SKM-1 (cell line): ENCODE data around the gene IL32.
"Not testable (repeated sequence)": the region's sequence is repeated elsewhere in the genome, so short reads cannot be mapped to it uniquely, and the experiment has no call there.

Experiments used
- DNase-seq: peaks from one replicate; lab custom pipeline; 2025; ENCODE audit not compliant: unreplicated experiment; lab: John Stamatoyannopoulos, UW

Gene IL32

GRCh38 chr16:3069146-3069545 lies 3.7 kb downstream of the IL32 start:
- not testable (repeated sequence) for DNase-seq

DNA sequence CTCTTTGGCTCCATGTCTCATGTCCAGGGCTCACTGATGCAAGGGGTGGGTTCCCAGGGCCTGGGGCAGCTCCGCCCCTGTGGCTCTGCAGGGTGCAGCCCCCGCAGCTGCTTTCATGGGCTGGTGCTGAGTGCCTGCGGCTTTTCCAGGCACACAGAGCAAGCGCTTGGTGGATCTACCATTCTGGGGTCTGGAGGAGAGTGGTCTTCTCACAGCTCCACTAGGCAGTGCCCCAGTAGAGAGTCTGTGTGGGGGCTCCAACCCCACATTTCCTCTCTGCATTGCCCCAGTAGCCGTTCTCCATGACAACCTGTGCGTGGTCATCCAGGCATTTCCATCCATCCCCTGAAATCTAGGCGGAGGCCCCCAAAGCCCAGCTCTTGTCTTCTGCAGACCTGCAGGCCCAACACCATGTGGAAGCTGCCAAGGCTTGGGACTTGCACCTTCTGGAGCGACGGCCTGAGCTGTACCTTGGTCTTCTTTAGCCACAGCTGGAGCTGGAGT lies 5.2 kb downstream of the IL32 start:
- DNase-seq = no peak

- no peak for DNase-seq
These were observed 6.2 kb downstream of the IL32 start for GRCh38 chr16:3071655-3072054.

GRCh38 chr16:3072148-3072547 lies 6.7 kb downstream of the IL32 start:
- not testable (repeated sequence) for DNase-seq

- DNase-seq = not testable (repeated sequence)
These were observed 7.3 kb downstream of the IL32 start for GRCh38 chr16:3072576-3073263.

DNA sequence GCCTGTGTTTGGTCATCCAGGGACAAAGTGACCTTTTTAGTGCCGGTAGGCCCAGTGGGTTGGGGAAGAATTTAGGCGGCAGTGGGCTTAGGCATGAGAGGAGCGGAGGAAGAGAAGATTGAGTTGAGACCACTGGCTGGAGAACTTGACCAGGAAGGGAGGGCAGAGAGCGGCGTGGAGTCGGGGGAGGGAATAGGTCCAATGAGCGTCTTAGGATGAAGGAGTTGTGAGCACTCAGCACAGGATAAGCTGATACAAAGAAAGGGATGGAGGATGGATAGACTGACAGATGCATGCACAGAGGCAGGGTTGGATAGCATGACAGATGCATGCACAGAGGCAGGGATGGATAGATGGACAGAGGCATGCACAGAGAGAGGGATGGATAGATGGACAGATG lies 8.0 kb downstream of the IL32 start:
- no peak for DNase-seq

DNA sequence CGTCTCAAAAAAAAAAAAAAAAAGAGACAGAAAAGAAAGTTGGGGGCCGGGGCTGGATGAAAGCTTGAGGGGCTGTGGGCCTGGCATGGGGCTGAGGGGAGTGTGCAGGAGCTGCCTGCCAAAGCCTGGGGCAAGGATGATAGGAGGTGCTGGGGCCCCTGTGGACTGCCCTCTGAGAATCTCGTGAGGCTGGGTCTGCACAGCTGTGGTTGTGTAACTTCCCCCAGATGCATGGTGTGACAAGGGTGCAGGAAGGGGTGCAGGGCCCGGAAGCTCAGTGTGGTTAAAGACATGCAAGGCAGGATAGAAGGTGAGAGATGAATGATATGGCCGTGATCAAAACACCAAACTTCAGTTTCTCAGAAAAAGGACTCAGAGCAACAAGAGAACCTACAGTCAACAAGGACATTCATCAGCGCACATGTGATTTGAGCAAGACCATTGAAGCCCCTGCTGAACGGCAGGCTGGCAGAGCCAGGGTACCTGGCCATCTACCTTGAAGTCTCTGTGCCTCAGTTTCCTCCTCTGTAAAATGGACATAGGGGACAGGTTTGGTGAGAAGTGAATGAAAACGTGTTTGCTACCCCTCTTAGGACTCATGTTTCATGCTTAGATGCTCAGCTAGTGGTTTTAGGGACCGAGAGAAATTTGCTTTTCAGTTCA lies 9.6 kb downstream of the IL32 start:
- peak; percentile 70 for DNase-seq

- no peak for DNase-seq
These were observed 10.1 kb downstream of the IL32 start for GRCh38 chr16:3075523-3075915.

DNA sequence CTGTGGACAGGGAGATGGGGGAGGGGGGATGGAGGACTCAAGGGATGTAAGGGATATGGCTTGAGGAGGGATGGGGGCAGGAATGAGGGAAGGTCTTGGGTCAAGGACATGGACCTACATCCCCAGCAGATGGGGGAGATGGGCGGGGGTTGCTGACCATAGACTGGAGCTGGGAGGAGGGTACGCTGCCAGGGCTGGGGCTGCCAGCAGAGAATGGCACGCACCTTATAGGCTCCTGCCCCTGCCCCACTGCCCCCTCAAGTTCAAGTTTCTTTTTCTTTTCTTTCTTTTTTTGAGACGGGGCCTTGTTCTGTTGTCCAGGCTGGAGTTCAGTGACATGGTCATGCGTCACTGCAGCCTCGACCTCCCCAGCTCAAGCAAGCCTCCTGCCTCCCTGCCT lies 10.5 kb downstream of the IL32 start:
- DNase-seq = not testable (repeated sequence)

DNA sequence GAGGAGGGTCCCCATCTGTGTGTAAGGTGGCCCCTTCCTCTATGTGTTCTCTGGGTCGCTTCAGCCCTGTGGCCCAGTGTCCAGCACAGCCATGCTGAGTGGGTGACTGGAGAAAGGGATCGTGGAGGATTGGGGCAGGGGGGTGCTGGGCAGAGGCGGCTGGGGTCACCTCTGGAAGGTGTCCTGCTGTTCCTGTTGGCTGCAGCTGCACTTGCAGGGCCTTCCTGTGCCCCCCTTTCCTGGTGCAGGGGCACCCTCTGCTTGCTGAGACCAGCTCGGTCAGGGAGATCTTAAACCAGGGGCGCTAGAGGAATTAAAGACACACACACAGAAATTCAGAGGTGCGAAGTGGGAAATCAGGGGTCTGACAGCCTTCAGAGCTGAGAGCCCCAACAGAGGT lies 11.1 kb downstream of the IL32 start:
- no peak for DNase-seq

DNA sequence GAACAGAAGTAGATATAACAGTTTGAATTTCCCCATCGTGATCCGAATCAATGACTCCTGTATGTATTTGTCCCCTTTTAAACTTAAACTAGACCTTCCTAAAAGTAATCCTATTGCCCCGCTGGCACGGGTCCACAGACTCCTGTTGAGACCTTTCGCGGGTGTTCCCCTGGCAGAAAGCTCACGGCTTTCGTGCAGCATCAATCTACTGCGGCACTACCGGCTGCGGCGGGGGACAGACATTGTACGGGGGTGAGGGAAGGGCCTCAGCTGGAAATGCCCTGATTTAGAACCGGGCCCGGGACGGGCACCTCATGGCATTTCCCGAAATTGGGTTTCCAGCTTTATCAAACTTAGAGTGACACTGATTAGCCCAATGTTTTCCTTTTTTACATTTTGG lies 14.6 kb downstream of the IL32 start:
- DNase-seq = no peak

GRCh38 chr16:3081957-3082356 lies 16.5 kb downstream of the IL32 start:
- not testable (repeated sequence) for DNase-seq

- not testable (repeated sequence) for DNase-seq
These were observed 18.0 kb downstream of the IL32 start for GRCh38 chr16:3083408-3083807.

DNA sequence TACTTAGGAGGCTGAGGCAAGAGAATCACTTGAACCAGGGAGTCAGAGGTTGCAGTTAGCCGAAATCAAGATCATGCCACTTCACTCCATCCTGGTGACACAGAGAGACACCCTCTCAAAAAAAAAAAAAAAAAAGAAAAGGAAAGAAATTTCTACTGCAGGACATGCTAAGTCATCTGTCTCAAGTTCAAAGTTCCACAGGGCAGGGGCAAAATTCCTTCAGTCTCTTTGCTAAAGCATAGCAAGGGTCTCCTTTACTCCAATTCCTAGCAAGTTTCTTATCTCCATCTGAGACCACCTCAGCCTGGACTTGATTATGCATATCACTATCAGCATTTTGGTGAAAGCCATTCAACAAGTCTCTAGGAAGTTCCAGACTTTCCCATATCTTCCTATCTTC lies 19.1 kb downstream of the IL32 start:
- no peak for DNase-seq

- DNase-seq = no peak
These were observed 19.7 kb downstream of the IL32 start for GRCh38 chr16:3084969-3085670.

DNA sequence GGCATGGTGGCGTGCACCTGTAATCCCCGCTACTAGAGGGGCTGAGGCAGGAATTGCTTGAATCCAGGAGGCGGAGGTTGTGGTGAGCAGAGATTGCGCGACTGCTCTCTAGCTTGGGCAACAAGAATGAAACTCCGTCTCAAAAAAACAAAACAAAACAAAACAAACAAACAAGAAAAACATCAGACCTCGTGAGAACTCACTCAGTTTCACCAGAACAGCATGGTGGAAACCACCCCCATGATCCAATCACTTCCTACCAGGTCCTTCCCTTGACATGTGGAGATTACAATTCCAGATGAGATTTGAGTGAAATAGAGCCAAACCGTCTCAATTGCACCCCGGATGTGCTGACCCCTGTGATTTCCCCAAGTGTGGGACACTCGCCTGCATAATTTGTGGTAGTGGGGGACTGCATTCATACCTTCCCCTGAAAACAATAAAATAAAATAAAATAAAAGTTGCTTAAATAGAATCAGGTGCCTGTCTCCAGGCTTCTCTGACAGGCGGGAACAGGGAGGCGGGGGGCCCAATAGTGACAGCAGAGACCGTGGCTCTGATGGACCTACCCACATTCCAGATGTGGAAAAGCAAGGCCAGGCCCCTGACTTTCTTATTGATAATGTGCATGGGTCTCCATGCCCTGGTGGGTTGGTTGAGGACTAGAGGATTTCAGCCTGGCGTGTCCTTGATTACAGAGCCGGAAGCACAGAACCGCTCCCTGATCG lies 20.6 kb downstream of the IL32 start:
- no peak for DNase-seq

DNA sequence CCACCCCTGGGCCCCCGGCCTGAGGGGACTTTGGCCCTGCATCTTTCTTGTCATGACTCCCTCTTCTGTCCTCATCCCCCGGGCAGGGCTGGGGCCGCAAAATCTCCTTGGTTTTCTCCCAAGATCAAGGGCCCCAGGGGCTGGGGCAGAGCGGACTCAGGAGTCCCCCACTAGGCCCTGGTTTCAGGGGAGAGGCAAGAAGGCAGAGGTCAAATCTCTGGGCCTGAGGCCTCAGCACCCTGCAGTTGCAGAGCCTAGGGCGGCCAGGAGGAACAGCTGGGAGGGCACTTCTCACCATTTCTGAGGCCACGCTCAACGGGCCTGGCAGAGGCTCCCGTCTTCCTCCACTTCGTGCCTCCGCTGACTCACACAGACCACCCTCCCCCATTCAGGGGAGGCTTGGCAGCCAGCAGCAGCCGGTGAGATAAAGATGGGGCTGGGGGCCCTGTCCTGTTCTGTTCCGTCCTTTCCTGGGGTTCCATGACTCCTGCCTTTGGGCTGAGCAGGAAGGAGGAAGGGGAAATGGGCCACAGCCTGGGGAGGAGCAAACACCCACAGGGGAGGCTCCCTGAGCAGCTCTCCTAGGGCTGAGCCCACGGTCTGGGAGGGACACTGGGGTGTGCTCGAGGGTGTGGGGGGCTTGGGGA lies 21.3 kb downstream of the IL32 start:
- no peak for DNase-seq

DNA sequence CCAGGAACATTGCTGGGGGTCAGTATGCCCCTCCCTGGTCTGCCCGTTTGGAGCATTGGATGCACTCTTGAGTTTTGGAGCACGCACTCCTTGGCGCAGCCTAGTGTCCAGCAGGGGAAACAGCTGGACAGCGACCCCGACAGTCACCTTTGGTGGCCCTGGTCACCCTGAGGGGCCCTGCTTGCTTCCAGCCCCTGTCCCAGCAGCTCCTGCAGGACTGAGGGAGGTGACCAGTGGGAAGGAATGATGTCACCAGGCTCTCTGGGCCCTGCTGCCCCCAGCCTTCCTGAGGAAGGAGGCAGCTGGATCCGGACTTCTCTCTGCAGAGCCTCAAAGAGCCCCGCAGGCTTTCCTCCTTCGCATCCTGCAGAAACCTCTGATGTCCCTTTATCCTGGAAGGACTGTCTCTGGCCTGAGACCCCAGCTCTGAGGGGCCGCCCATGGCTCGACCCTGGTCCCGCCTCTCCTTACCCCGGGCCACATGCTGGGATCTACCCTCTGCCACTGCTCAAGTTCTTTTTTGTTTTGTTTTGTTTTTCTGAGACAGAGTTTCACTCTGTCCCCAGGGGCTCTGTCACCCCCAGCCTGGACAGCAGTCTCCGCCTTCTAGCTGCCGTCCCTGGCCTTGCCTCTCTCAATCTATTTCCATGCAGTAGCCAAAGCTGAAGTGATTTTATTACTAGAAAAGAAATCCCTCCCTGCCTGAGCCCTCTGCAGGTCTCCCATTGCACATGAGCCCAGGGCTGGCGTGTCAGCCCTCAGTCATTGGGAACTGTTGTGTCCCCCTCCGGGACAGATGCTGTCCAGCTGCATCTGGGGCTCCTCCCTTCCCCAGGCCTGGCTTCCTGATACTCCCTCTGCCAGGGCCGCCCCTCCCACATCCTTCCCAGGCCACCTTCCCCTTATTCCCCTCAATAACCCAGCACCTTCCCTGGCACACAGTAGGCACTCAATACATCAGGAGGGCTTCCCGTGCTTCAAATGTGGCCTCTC lies 22.1 kb downstream of the IL32 start:
- DNase-seq = no peak

GRCh38 chr16:3088450-3088849 lies 23.0 kb downstream of the IL32 start:
- no peak for DNase-seq
